IMR-90 (cell line): ENCODE results near the gene EXO1. TPM values are rescaled to one million over a fixed set of nuclear protein-coding genes. Genes with fewer than 3 reads are reported as not detected.

Experiments used
- ATAC-seq: fragments of 200-7000 bp; cut with Tn5 transposase; 2 replicates; pipeline ENCODE4 v1.9.1; 2020; ENCODE audit warnings: low read depth, mild to moderate bottlenecking, moderate library complexity
- BruUV-seq: library from RNA; stranded (reverse); fragments of 400-500 nt; replicated peaks from 2 replicates; lab custom pipeline; 2021; lab: Mats Ljungman, UMichigan
- CTCF ChIA-PET: fragments of 300-600 bp; formaldehyde crosslinking; extraction: SDS; loops from one replicate; lab custom pipeline; 2021; ENCODE audit warnings: antibody characterized with exemption; lab: Yijun Ruan, JAX
- POLR2A ChIA-PET: fragments of 300-600 bp; sonication (Branson Sonifier 250); formaldehyde crosslinking; loops from one replicate; lab custom pipeline; 2022; ENCODE audit warnings: antibody characterized with exemption; ENCODE audit not compliant: unreplicated experiment; lab: Charles Lee
- DNase-seq: peaks from one replicate; pipeline ENCODE4 v3.0.0; 2013
- H2AFZ ChIP-seq: replicated peaks from 2 replicates; pipeline ENCODE3; 2013; ENCODE audit warnings: low read length, mild to moderate bottlenecking; ENCODE audit not compliant: poor library complexity
- H2AK5ac ChIP-seq: 2 replicates; pipeline ENCODE4 v1.6.1; 2013; ENCODE audit warnings: low read depth, low read length, inconsistent platforms
- H2AK9ac ChIP-seq: replicated peaks from 2 replicates; pipeline ENCODE3; 2013; ENCODE audit warnings: mild to moderate bottlenecking, low read depth, low read length, moderate library complexity; ENCODE audit not compliant: poor library complexity
- H2BK120ac ChIP-seq: 2 replicates; pipeline ENCODE4 v1.6.1; 2013; ENCODE audit warnings: low read depth, low read length, inconsistent platforms
- H2BK15ac ChIP-seq: 3 replicates; pipeline ENCODE4 v1.6.1; 2013; ENCODE audit warnings: low read depth, low read length, inconsistent platforms
- H2BK20ac ChIP-seq: 2 replicates; pipeline ENCODE4 v1.6.1; 2013; ENCODE audit warnings: low read depth, mild to moderate bottlenecking, inconsistent platforms, low read length, moderate library complexity
- H2BK5ac ChIP-seq: 2 replicates; pipeline ENCODE4 v1.6.1; 2013; ENCODE audit warnings: mild to moderate bottlenecking, low read depth, low read length, inconsistent platforms; ENCODE audit not compliant: poor library complexity, severe bottlenecking
- H3K14ac ChIP-seq: replicated peaks from 2 replicates; pipeline ENCODE4 v1.6.1; 2013; ENCODE audit warnings: low read depth, low read length, inconsistent platforms
- H3K18ac ChIP-seq: 2 replicates; pipeline ENCODE4 v1.6.1; 2013; ENCODE audit warnings: low read depth, low read length, control low read depth
- H3K23ac ChIP-seq: 2 replicates; pipeline ENCODE4 v1.6.1; 2013; ENCODE audit warnings: low read depth, low read length, inconsistent platforms
- H3K27ac ChIP-seq: 2 replicates; pipeline ENCODE4 v1.5.1; 2013; ENCODE audit warnings: mild to moderate bottlenecking, control low read depth, low read length; ENCODE audit not compliant: insufficient read depth
- H3K27me3 ChIP-seq: 2 replicates; pipeline ENCODE4 v1.6.1; 2013; ENCODE audit warnings: low read length; ENCODE audit not compliant: control insufficient read depth, insufficient read depth
- H3K36me3 ChIP-seq: 2 replicates; pipeline ENCODE4 v1.6.1; 2013; ENCODE audit warnings: low read length, mixed read lengths; ENCODE audit not compliant: control insufficient read depth, insufficient read depth
- H3K4ac ChIP-seq: 2 replicates; pipeline ENCODE4 v1.6.1; 2013; ENCODE audit warnings: low read depth, low read length, inconsistent platforms
- H3K4me1 ChIP-seq: 2 replicates; pipeline ENCODE4 v1.6.1; 2013; ENCODE audit warnings: low read length, mixed read lengths; ENCODE audit not compliant: control insufficient read depth, insufficient read depth
- H3K4me2 ChIP-seq: 2 replicates; pipeline ENCODE4 v1.6.1; 2013; ENCODE audit warnings: low read depth, mild to moderate bottlenecking, control low read depth, low read length, moderate library complexity
- H3K4me3 ChIP-seq: 2 replicates; pipeline ENCODE4 v1.5.1; 2013; ENCODE audit warnings: low read depth, mild to moderate bottlenecking, control low read depth, low read length, moderate library complexity; ENCODE audit not compliant: insufficient read depth
- H3K56ac ChIP-seq: 2 replicates; pipeline ENCODE4 v1.6.1; 2013; ENCODE audit warnings: low read length, inconsistent platforms; ENCODE audit not compliant: insufficient read depth; ENCODE audit errors: extremely low read depth
- H3K79me1 ChIP-seq, 2 experiments: 2 replicates each; pipeline ENCODE4 v1.6.1; 2013; ENCODE audit warnings: low read length in 2 of 2, inconsistent platforms in 1 of 2, low read depth in 1 of 2
- H3K9ac ChIP-seq: 2 replicates; pipeline ENCODE4 v1.6.1; 2013; ENCODE audit warnings: low read depth, low read length, control low read depth
- H3K9me1 ChIP-seq: 2 replicates; pipeline ENCODE4 v1.6.1; 2013; ENCODE audit warnings: low read length, inconsistent platforms; ENCODE audit not compliant: insufficient read depth
- H3K9me3 ChIP-seq: 2 replicates; pipeline ENCODE4 v1.6.1; 2013; ENCODE audit warnings: low read length; ENCODE audit not compliant: control insufficient read depth, insufficient read depth
- H4K20me1 ChIP-seq: 2 replicates; pipeline ENCODE4 v1.6.1; 2013; ENCODE audit warnings: low read length, inconsistent platforms; ENCODE audit not compliant: insufficient read depth
- H4K5ac ChIP-seq: 2 replicates; pipeline ENCODE4 v1.6.1; 2013; ENCODE audit warnings: mild to moderate bottlenecking, low read depth, low read length, control low read depth
- H4K8ac ChIP-seq, 2 experiments: 2 replicates each; pipeline ENCODE4 v1.6.1; 2013; ENCODE audit warnings: low read depth in 2 of 2, low read length in 2 of 2, control low read depth in 1 of 2, inconsistent platforms in 1 of 2
- H4K91ac ChIP-seq: 2 replicates; pipeline ENCODE4 v1.6.1; 2013; ENCODE audit warnings: low read depth, low read length, inconsistent platforms; ENCODE audit not compliant: insufficient read depth
- BHLHE40 ChIP-seq: fragments of 150-350 bp; IDR thresholded peaks from 2 replicates; pipeline ENCODE4 v1.6.1; 2016; ENCODE audit warnings: mild to moderate bottlenecking, low read depth, low read length
- MAFK ChIP-seq: IDR thresholded peaks from 2 replicates; pipeline ENCODE4 v1.6.1; 2012; ENCODE audit warnings: low read depth, low read length, improper control_type of control experiment
- WGBS, 2 experiments: methylation state at CpG; one replicate each; pipeline versions ENCODE4 v1.1.5 to v1.1.7; 2013; ENCODE audit warnings: missing lambda C conversion rate in 2 of 2; ENCODE audit not compliant: insufficient read length in 1 of 2; ENCODE audit errors: extremely low coverage in 2 of 2; 5-methylcytosine and 5-hydroxymethylcytosine counted together
- dilution Hi-C: fragments of 300-500 bp; cut with HindIII; formaldehyde crosslinking; loops from one replicate; pipeline ENCODE4 v1.14.3; 2018; ENCODE audit warnings: low sequenced_read_pairs; ENCODE audit not compliant: unreplicated experiment
- in situ Hi-C: fragments of 300-500 bp; cut with MboI; formaldehyde crosslinking; loops from 3 replicates; pipeline ENCODE4 v1.14.3; 2019; ENCODE audit warnings: low sequenced_read_pairs, inconsistent platforms, mixed read lengths
- intact Hi-C: fragments of 100-400 bp; cut with micrococcal nuclease; formaldehyde crosslinking; loops from 2 replicates; pipeline ENCODE4 v1.10.0; 2022
- polyA plus RNA-seq, 3 experiments: library from polyadenylated mRNA; depleted of rRNA; stranded (reverse); fragments of >200 nt; gene quantifications; 2 replicates each; pipeline ENCODE4 v1.2.3, GENCODE V29; 2012; ENCODE audit warnings: low replicate concordance in 1 of 3
- total RNA-seq: library from RNA; depleted of rRNA; stranded (reverse); fragments of >200 nt; gene quantifications from 2 replicates; pipeline ENCODE4 v1.2.3, GENCODE V29; 2012

EXO1 gene
- total and polyA plus RNA-seq, 2 of the 4 experiments (the other 2 are of a cell fraction): 5.1 to 12.9 TPM

GRCh38 chr1:241816008-241816407 lies 32.0 kb upstream of the EXO1 start:
- Histone ChIP-seq H3K18ac (no peak overlapping the region), H3K79me1 (no peaks in the 10 kb centered on the region), H3K9me3 (no peaks in the 10 kb centered on the region), H3K23ac (no peak overlapping the region), H3K9ac (no peak overlapping the region), H2BK120ac (no peak overlapping the region), H2BK20ac (no peak overlapping the region), H2AFZ (no peak overlapping the region), H3K9me1 (no peaks in the 10 kb centered on the region; the same call in 1 of the 2 replicates), H4K20me1 (no peaks in the 10 kb centered on the region), H3K4me2 (no peak overlapping the region), H3K36me3 (no peaks in the 10 kb centered on the region), H4K91ac (no peak overlapping the region; the same call in 1 of the 2 replicates), H4K8ac (no peak overlapping the region), H4K5ac (no peak overlapping the region), H3K56ac (no peak overlapping the region), H2AK5ac (no peak overlapping the region), H2BK15ac (no peak overlapping the region), H3K27ac (no peak overlapping the region), H3K27me3 (no peaks in the 10 kb centered on the region), H3K4me1 (peaks cover 10% of the 10 kb centered on the region), H3K14ac (no peak overlapping the region), H2AK9ac (no peak overlapping the region), H2BK5ac (no peak overlapping the region), H3K4me3 (no peak overlapping the region), H3K4ac (no peak overlapping the region)
- no TSS peak for BruUV-seq
- DNase-seq: no peak
- ATAC-seq: no peak
- dilution Hi-C loops (no loop called here), intact Hi-C loops (no loop called here), in situ Hi-C loops (no loop called here)
- TF ChIP-seq MAFK (peak; percentile 91), BHLHE40 (no peak)
- no CpG with 5 or more reads among the region's 6 CpGs for WGBS, 2 experiments
- CTCF ChIA-PET: interaction anchor here (0.7 kb wide), 2 partner anchors 9 to 869 kb away, joined by 3 to 4 read pairs; no protein-coding TSS in a partner anchor
- POLR2A ChIA-PET: no interaction called here
